BE2C (cell line): ENCODE results near the gene COL4A1.

Experiments used
- DNase-seq: peaks from one replicate; pipeline ENCODE4 v3.0.0-alpha.2; 2020
- H3K27me3 ChIP-seq: fragments of 250-450 bp; sonication (Bioruptor Pico); 2 replicates; pipeline ENCODE4 v1.5.1; 2020; ENCODE audit warnings: mild to moderate bottlenecking
- H3K36me3 ChIP-seq: fragments of 250-450 bp; sonication (Bioruptor Pico); 2 replicates; pipeline ENCODE4 v1.5.1; 2020; ENCODE audit warnings: mild to moderate bottlenecking
- H3K4me1 ChIP-seq: fragments of 250-450 bp; sonication (Bioruptor Pico); 2 replicates; pipeline ENCODE4 v1.5.1; 2020
- H3K4me3 ChIP-seq: 2 replicates; pipeline ENCODE4 v1.5.1; 2011; ENCODE audit warnings: low read depth, low read length
- H3K9me3 ChIP-seq: fragments of 250-450 bp; sonication (Bioruptor Pico); 2 replicates; pipeline ENCODE4 v1.5.1; 2020
- TF ChIP-seq, protein P1 (sequence below): IDR thresholded peaks from 2 replicates; pipeline ENCODE4 v1.5.1; 2012; ENCODE audit warnings: mild to moderate bottlenecking, low read depth, low read length

Gene COL4A1

DNA sequence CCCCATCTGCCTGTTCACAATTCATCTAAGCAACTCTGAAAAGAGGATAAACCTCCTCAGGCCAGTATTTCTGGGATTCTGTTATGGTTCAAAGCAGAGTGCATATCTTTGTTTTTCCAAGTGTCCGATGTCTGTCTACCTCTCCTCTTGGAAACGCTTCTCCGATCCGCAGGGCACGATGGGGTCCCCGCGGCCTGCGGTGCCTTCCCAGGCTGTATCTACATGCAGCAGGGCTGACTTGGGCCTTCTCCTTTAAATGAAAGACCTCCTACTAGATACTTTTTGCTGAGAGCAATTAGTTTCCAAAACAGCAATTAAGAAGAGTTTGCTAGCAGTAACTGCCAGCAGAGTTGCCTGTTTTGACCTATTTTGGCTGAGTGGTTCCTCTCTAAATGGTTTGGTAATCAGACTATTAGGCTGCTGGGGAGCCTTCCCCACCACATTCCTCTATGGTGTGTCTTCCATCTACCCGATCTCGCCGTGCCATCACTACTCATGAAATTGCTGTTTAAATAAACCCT is 23.6 kb upstream of the COL4A1 start:
- TF ChIP-seq, protein P1, sequence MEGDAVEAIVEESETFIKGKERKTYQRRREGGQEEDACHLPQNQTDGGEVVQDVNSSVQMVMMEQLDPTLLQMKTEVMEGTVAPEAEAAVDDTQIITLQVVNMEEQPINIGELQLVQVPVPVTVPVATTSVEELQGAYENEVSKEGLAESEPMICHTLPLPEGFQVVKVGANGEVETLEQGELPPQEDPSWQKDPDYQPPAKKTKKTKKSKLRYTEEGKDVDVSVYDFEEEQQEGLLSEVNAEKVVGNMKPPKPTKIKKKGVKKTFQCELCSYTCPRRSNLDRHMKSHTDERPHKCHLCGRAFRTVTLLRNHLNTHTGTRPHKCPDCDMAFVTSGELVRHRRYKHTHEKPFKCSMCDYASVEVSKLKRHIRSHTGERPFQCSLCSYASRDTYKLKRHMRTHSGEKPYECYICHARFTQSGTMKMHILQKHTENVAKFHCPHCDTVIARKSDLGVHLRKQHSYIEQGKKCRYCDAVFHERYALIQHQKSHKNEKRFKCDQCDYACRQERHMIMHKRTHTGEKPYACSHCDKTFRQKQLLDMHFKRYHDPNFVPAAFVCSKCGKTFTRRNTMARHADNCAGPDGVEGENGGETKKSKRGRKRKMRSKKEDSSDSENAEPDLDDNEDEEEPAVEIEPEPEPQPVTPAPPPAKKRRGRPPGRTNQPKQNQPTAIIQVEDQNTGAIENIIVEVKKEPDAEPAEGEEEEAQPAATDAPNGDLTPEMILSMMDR: no peak
- no peak for DNase-seq

DNA sequence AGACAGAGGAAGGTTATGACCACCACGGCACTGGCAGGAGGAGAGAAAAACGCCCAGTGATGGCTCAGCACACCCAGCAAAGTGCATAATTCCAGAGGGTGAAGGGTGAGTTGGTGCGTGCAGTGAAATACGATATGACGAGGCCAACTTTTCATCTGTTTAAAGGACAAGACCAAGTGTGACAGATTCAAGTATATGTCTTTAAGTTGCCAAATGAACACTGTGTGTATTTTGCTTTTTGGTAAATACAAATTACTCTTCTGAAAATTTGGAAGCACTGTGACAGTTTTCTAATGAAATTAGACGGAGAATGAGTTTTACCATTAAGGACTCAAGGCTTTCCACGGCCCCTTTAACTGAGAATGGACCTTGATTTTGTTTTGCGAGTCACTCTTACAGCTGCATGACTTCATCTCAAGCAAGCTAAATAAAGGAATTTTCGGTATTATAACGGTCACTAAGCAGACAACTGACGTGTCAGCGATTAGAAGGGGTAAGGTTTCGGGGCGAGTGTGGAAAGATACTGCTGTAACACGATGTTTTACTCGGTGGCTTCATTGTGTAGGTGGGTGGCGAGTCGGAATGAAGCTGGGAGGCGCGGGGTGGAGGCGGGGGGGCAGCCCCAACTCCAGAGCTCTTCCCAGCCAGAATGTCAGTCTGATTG is 23.0 kb upstream of the COL4A1 start:
- DNase-seq: no peak
- H3K36me3 ChIP-seq: no peaks in the 10 kb centered on the region
- H3K4me1 ChIP-seq: no peaks in the 10 kb centered on the region
- H3K4me3 ChIP-seq: no peak overlapping the region
- TF ChIP-seq, protein P1: no peak
- no peaks in the 10 kb centered on the region for H3K9me3 ChIP-seq
- H3K27me3 ChIP-seq: peaks cover 38% of the 10 kb centered on the region

More for the DNA sequence above, 23.6 kb upstream of the COL4A1 start:
- no peaks in the 10 kb centered on the region for H3K9me3 ChIP-seq
- no peaks in the 10 kb centered on the region for H3K4me1 ChIP-seq
- H3K36me3 ChIP-seq: no peaks in the 10 kb centered on the region
- peaks cover 34% of the 10 kb centered on the region for H3K27me3 ChIP-seq
- H3K4me3 ChIP-seq: no peak overlapping the region

DNA sequence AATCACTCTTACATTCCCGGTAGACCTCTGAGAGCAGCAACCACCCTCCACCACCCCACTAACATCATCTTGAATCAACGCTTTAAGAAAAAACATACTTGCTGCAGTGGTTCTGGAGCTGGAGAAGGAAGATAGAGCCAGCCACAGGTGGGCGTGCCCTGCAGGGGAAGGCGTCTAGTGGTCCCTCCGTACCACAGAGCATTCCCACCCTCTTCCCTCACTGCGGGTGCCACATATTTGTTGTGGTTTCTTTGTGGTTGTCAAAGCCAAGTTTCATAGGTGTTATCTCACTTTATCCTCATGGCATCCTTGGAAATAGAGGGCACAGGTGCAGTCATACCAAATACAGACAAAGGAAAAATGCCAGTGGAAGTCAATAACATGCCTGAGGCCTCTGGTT is 22.3 kb upstream of the COL4A1 start:
- no peaks in the 10 kb centered on the region for H3K9me3 ChIP-seq
- H3K4me1 ChIP-seq: no peaks in the 10 kb centered on the region
- peaks cover 38% of the 10 kb centered on the region for H3K27me3 ChIP-seq
- DNase-seq: no peak
- no peak overlapping the region for H3K4me3 ChIP-seq
- TF ChIP-seq, protein P1: no peak
- H3K36me3 ChIP-seq: no peaks in the 10 kb centered on the region

DNA sequence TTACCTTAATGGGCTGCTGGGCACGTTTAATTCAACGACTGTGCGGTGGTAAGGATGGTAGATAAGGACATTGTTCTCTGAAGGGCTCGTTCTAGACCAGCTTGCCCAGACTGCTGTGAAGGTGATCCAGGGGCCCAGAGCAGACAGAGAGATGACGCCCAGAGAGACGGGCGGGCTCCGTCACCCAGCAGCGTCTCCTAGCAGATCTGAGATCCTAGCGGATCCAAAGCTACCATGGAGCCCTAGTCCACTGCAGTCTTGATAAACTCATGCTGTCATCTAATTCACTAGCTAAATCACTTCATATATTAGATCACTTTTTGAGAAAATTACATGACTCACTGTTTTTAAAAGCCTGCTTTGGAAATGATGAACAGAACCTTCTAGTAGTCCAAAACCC is 21.6 kb upstream of the COL4A1 start:
- H3K36me3 ChIP-seq: no peaks in the 10 kb centered on the region
- TF ChIP-seq, protein P1: no peak
- no peak for DNase-seq
- H3K4me3 ChIP-seq: no peak overlapping the region
- no peaks in the 10 kb centered on the region for H3K9me3 ChIP-seq
- H3K27me3 ChIP-seq: peaks cover 38% of the 10 kb centered on the region
- H3K4me1 ChIP-seq: no peaks in the 10 kb centered on the region

DNA sequence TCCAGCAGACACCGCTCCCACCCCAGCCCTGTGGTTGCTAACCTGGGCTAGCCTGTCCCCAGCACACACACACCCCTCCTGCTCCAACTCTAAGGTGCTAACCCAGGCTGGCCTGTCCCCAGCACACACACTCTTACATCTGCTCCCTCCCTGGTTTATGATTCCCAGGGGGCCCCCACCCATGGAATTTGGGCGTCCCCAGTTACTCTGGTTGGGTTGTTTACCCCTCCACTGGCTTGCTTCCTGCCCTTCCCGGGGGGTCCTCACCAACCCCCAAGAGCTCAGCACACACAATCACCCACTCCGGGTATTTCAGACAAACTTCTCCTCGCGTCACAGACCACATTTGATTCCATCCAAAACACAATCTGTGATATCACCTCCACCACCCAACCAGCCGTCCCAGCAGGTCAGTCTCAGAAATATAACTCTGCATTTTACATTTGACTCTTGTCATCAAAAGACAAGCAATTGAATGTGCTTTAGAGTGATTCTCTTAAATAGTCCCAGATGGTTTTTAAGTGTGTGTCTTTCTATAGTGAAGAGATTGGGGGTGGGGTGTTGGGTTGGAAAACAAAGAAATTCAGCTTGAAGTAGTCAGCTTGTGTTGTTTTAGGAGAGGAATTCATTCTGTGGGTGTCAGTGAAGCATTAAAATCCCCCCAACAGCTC is 20.2 kb upstream of the COL4A1 start:
- no peak for DNase-seq
- TF ChIP-seq, protein P1: no peak

More for the DNA sequence above, 20.2 kb upstream of the COL4A1 start:
- Histone ChIP-seq H3K9me3 (no peaks in the 10 kb centered on the region), H3K4me1 (no peaks in the 10 kb centered on the region), H3K36me3 (no peaks in the 10 kb centered on the region), H3K27me3 (peaks cover 42% of the 10 kb centered on the region), H3K4me3 (no peak overlapping the region)
